K562 (cell line): ENCODE measurements around the gene ZNF432. TPM values are rescaled to one million over a fixed set of nuclear protein-coding genes. Genes with fewer than 3 reads are reported as not detected.
A peak's percentile ranks its signal among the peaks of the same experiment; 100 is the strongest.

Experiments used
- BDP1 ChIP-seq: IDR thresholded peaks from 3 replicates; pipeline ENCODE4 v1.6.1; 2011; ENCODE audit not compliant: insufficient read length, insufficient read depth
- CTBP1 ChIP-seq: fragments of 450-650 bp; IDR thresholded peaks from 2 replicates; pipeline ENCODE4 v1.6.1; 2016; ENCODE audit warnings: borderline replicate concordance
- CUX1 ChIP-seq: fragments of 200-800 bp; sonication (Bioruptor generic); IDR thresholded peaks from 2 replicates; pipeline ENCODE4 v1.6.1; 2016; ENCODE audit warnings: missing genetic modification characterization, missing compliant biosample characterization
- DPF2 ChIP-seq: fragments of 450-650 bp; IDR thresholded peaks from 2 replicates; pipeline ENCODE4 v1.6.1; 2016
- NCOA1 ChIP-seq: fragments of 450-650 bp; IDR thresholded peaks from 2 replicates; pipeline ENCODE4 v1.6.1; 2016; ENCODE audit warnings: low read depth
- XRCC5 ChIP-seq: fragments of 200-400 bp; formaldehyde crosslinking; IDR thresholded peaks from 2 replicates; pipeline ENCODE4 v1.6.1; 2017; ENCODE audit warnings: low read depth, mild to moderate bottlenecking, low read length
- ZBTB40 ChIP-seq, 2 experiments: fragments of 450-650 bp in 1 of 2; sonication (generic) in 1 of 2; formaldehyde crosslinking in 1 of 2; IDR thresholded peaks; 2 replicates each; pipeline versions ENCODE4 v1.7.1 to v1.9.0; 2016 to 2022; ENCODE audit warnings: inconsistent platforms in 1 of 2, mild to moderate bottlenecking in 1 of 2, missing genetic modification reagents in 1 of 2
- ZNF395 ChIP-seq: fragments of 200-800 bp; sonication (Bioruptor generic); IDR thresholded peaks from 2 replicates; pipeline ENCODE4 v1.6.1; 2017; ENCODE audit warnings: missing genetic modification characterization, missing compliant biosample characterization
- ZNF655 ChIP-seq: fragments of 250-450 bp; sonication (Bioruptor Pico); IDR thresholded peaks from 2 replicates; pipeline ENCODE4 v1.5.0; 2021
- polyA plus RNA-seq, 8 experiments: library from polyadenylated mRNA; depleted of rRNA in 4 of 8; stranded (reverse) in 5 of 8; unstranded in 3 of 8; fragments of >200 nt; fragmentation: Nextera tagmentation in 2 of 8; fragmentation: Illumina TruSeq in 1 of 8; extraction: Ambion mirVana in 2 of 8; extraction: Trizol in 1 of 8; gene quantifications; 2 replicates each; pipeline versions ENCODE4 v1.2.1 to v1.2.3, GENCODE V29; 2011 to 2014; ENCODE audit warnings: inconsistent platforms in 1 of 8, missing spikeins in 1 of 8
- total RNA-seq, 7 experiments: library from RNA; depleted of rRNA in 6 of 7; stranded (reverse); fragments of >200 nt in 6 of 7; fragmentation: Illumina TruSeq in 2 of 7; extraction: Trizol in 2 of 7; gene quantifications; 2 replicates each; pipeline versions ENCODE4 v1.2.1 to v1.2.3, GENCODE V29; 2011 to 2021; ENCODE audit warnings: low replicate concordance in 1 of 7

Gene ZNF432
- total and polyA plus RNA-seq, 9 of the 15 experiments (the other 6 are each of a cell fraction or from before 2014, with no cell fraction given) = 2.6 to 6.8 (median 4.0) TPM

GRCh38 chr19:52028027-52028779 lies 20.4 kb downstream of the ZNF432 start, which contains the start of gene ZNF614 (continued):
- TF ChIP-seq BDP1 = no peak
- no peak for TF ChIP-seq XRCC5
- peak; percentile 51 for TF ChIP-seq ZBTB40 (IDR thresholded peaks at IDR 0.05)
- no peak for TF ChIP-seq ZBTB40 (CRISPR knock-in tag; IDR thresholded peaks at IDR 0.05)
- no peak; the same call in 1 of the 2 replicates for TF ChIP-seq CTBP1
- TF ChIP-seq CUX1 (CRISPR knock-in tag) = no peak
- peak; percentile 59; the same call in 1 of the 2 replicates for TF ChIP-seq ZNF395
- peak; percentile 50; the same call in 1 of the 2 replicates for TF ChIP-seq DPF2
- no peak for TF ChIP-seq NCOA1
- no peak for TF ChIP-seq ZNF655
